Panc1 (cell line): ENCODE results near the gene SLC16A11. TPM values are rescaled to one million over a fixed set of nuclear protein-coding genes. Genes with fewer than 3 reads are reported as not detected.
A peak's percentile ranks its signal among the peaks of the same experiment; 100 is the strongest.

Experiments
- ATAC-seq: fragments of 200-7000 bp; cut with Tn5 transposase; 2 replicates; pipeline ENCODE4 v1.9.1; 2020; ENCODE audit warnings: mild to moderate bottlenecking, moderate library complexity
- BruUV-seq: library from RNA; stranded (reverse); fragments of 400-500 nt; replicated peaks from 2 replicates; lab custom pipeline; 2021; lab: Mats Ljungman, UMichigan
- CTCF ChIA-PET: fragments of 300-600 bp; sonication (Branson Sonifier 250); formaldehyde crosslinking; loops from one replicate; lab custom pipeline; 2022; ENCODE audit warnings: antibody characterized with exemption; lab: Charles Lee
- POLR2A ChIA-PET: fragments of 300-600 bp; sonication (Branson Sonifier 250); formaldehyde crosslinking; loops from one replicate; lab custom pipeline; 2022; ENCODE audit warnings: antibody characterized with exemption; lab: Charles Lee
- DNase-seq: peaks from one replicate; pipeline ENCODE4 v3.0.0-alpha.2; 2010; ENCODE audit warnings: low read depth, low spot score
- H3K27ac ChIP-seq: 2 replicates; pipeline ENCODE4 v1.5.1; 2011; ENCODE audit warnings: mild to moderate bottlenecking, low read length, inconsistent platforms
- H3K27me3 ChIP-seq: fragments of 200-500 bp; sonication (Bioruptor generic); 2 replicates; pipeline ENCODE4 v1.6.0; 2014; ENCODE audit warnings: low read length, inconsistent platforms; ENCODE audit not compliant: control insufficient read depth, insufficient read depth
- H3K36me3 ChIP-seq: fragments of 200-500 bp; sonication (Bioruptor generic); 2 replicates; pipeline ENCODE4 v1.5.1; 2014; ENCODE audit warnings: inconsistent platforms, mild to moderate bottlenecking, low read length, moderate library complexity; ENCODE audit not compliant: control insufficient read depth, insufficient read depth
- H3K4me1 ChIP-seq: 2 replicates; pipeline ENCODE4 v1.5.1; 2011; ENCODE audit warnings: inconsistent platforms, mild to moderate bottlenecking, low read length, moderate library complexity; ENCODE audit not compliant: control insufficient read depth, insufficient read depth
- H3K4me3 ChIP-seq, 2 experiments: 2 replicates each; pipeline ENCODE4 v1.5.1; 2011 to 2012; ENCODE audit warnings: low read depth in 2 of 2, low read length in 2 of 2, mild to moderate bottlenecking in 2 of 2, inconsistent platforms in 1 of 2, moderate library complexity in 1 of 2
- H3K9me3 ChIP-seq: fragments of 200-500 bp; sonication (Bioruptor generic); 2 replicates; pipeline ENCODE4 v1.5.1; 2014; ENCODE audit warnings: low read depth, mild to moderate bottlenecking, inconsistent platforms, low read length, moderate library complexity; ENCODE audit not compliant: control insufficient read depth, insufficient read depth
- POLR2AphosphoS5 ChIP-seq: IDR thresholded peaks from 2 replicates; pipeline ENCODE4 v1.6.1; 2012; ENCODE audit warnings: mild to moderate bottlenecking, low read depth, low read length, moderate library complexity
- SIN3A ChIP-seq: IDR thresholded peaks from 2 replicates; pipeline ENCODE4 v1.6.1; 2012; ENCODE audit warnings: low read depth, mild to moderate bottlenecking, low read length, moderate library complexity, borderline replicate concordance; ENCODE audit not compliant: insufficient read depth
- TCF7L2 ChIP-seq: IDR thresholded peaks from 2 replicates; pipeline ENCODE4 v1.6.1; 2011; ENCODE audit warnings: mild to moderate bottlenecking, low read depth, low read length, inconsistent platforms
- in situ Hi-C: cut with HindIII; loops from 2 replicates; pipeline ENCODE4 v1.10.0; 2016; ENCODE audit warnings: low sequenced_read_pairs, low pct_unique_long_range_greater_than_20kb
- intact Hi-C: fragments of 100-400 bp; cut with micrococcal nuclease; formaldehyde crosslinking; loops from one replicate; pipeline ENCODE4 v1.10.0; 2022; ENCODE audit not compliant: unreplicated experiment
- total RNA-seq: library from RNA; stranded (reverse); gene quantifications from one replicate; pipeline ENCODE4 v1.2.1, GENCODE V29; 2021; ENCODE audit not compliant: unreplicated experiment
- TF ChIP-seq, protein P1 (sequence below): fragments of 450-650 bp; IDR thresholded peaks from 2 replicates; pipeline ENCODE4 v1.5.1; 2017; ENCODE audit warnings: mild to moderate bottlenecking
- TF ChIP-seq, protein P2 (sequence below), 2 experiments: IDR thresholded peaks; 2 replicates each; pipeline ENCODE4 v1.6.1; 2011 to 2012; ENCODE audit warnings: low read depth in 2 of 2, control low read depth in 1 of 2, low read length in 1 of 2, mild to moderate bottlenecking in 1 of 2, moderate library complexity in 1 of 2; ENCODE audit not compliant: insufficient read depth in 1 of 2

SLC16A11 gene
- total RNA-seq, 1 experiment from 2014 or later: not detected

DNA sequence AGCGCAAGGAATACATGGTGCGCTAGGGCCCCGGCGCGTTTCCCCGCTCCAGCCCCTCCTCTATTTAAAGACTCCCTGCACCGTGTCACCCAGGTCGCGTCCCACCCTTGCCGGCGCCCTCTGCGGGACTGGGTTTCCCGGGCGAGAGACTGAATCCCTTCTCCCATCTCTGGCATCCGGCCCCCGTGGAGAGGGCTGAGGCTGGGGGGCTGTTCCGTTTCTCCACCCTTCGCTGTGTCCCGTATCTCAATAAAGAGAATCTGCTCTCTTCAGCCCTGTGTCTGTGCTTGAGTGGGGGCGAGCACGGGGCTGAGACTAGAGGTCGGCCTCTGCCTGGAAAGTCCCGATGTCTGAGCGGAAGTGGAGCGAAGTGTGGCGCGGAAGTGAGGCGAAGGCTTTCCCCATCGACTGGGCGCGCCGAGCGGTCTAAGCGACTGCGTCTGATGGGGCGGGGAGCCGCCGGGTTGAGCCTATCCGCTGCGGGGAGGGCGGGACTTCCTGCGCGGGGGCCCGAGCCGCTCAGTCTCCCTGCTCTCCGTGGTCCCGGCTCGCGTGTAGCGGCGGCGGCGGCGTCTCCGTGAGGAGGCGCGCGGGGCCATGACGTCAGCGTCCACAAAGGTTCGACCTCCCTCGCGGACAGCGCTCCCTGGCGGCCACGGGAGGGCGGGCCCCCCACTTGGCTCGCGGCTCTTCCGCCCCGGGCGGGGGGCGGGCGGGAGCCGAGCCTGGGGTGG lies 29.5 kb downstream of the SLC16A11 start:
- DNase-seq (no peak), ATAC-seq (peak; percentile 93)
- TF ChIP-seq, protein P1, sequence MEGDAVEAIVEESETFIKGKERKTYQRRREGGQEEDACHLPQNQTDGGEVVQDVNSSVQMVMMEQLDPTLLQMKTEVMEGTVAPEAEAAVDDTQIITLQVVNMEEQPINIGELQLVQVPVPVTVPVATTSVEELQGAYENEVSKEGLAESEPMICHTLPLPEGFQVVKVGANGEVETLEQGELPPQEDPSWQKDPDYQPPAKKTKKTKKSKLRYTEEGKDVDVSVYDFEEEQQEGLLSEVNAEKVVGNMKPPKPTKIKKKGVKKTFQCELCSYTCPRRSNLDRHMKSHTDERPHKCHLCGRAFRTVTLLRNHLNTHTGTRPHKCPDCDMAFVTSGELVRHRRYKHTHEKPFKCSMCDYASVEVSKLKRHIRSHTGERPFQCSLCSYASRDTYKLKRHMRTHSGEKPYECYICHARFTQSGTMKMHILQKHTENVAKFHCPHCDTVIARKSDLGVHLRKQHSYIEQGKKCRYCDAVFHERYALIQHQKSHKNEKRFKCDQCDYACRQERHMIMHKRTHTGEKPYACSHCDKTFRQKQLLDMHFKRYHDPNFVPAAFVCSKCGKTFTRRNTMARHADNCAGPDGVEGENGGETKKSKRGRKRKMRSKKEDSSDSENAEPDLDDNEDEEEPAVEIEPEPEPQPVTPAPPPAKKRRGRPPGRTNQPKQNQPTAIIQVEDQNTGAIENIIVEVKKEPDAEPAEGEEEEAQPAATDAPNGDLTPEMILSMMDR: peak; percentile 86
- 0 out of 2 replicates have a peak, but pooled peaks have one; percentile 1 for TF ChIP-seq SIN3A
- peak; percentile 90 for TF ChIP-seq POLR2AphosphoS5
- TF ChIP-seq, protein P2, sequence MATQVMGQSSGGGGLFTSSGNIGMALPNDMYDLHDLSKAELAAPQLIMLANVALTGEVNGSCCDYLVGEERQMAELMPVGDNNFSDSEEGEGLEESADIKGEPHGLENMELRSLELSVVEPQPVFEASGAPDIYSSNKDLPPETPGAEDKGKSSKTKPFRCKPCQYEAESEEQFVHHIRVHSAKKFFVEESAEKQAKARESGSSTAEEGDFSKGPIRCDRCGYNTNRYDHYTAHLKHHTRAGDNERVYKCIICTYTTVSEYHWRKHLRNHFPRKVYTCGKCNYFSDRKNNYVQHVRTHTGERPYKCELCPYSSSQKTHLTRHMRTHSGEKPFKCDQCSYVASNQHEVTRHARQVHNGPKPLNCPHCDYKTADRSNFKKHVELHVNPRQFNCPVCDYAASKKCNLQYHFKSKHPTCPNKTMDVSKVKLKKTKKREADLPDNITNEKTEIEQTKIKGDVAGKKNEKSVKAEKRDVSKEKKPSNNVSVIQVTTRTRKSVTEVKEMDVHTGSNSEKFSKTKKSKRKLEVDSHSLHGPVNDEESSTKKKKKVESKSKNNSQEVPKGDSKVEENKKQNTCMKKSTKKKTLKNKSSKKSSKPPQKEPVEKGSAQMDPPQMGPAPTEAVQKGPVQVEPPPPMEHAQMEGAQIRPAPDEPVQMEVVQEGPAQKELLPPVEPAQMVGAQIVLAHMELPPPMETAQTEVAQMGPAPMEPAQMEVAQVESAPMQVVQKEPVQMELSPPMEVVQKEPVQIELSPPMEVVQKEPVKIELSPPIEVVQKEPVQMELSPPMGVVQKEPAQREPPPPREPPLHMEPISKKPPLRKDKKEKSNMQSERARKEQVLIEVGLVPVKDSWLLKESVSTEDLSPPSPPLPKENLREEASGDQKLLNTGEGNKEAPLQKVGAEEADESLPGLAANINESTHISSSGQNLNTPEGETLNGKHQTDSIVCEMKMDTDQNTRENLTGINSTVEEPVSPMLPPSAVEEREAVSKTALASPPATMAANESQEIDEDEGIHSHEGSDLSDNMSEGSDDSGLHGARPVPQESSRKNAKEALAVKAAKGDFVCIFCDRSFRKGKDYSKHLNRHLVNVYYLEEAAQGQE (IDR thresholded peaks at IDR 0.05; ENCODE audit: insufficient read depth in 1 of 2, low read depth in 2 of 2, low read length in 1 of 2): peak in 1 of 2 experiments; percentile 30; a peak in 1 of 4 replicates
- TF ChIP-seq TCF7L2: no peak
- Histone ChIP-seq H3K36me3 (peaks cover 18% of the 10 kb centered on the region; the same call in 1 of the 2 replicates), H3K27ac (peak overlapping the region; percentile 95), H3K27me3 (no peaks in the 10 kb centered on the region), H3K9me3 (no peaks in the 10 kb centered on the region), H3K4me1 (peaks cover 21% of the 10 kb centered on the region), H3K4me3 (peak overlapping the region; percentile 98 to 99)
- ChIA-PET POLR2A (no interaction called here), CTCF (interaction anchor here (1.5 kb wide), 1 partner anchor 100 kb away, joined by 3 read pairs; no protein-coding TSS in a partner anchor)
- in situ Hi-C loops: no loop called here
- intact Hi-C loops: no loop called here
- BruUV-seq: no TSS peak

DNA sequence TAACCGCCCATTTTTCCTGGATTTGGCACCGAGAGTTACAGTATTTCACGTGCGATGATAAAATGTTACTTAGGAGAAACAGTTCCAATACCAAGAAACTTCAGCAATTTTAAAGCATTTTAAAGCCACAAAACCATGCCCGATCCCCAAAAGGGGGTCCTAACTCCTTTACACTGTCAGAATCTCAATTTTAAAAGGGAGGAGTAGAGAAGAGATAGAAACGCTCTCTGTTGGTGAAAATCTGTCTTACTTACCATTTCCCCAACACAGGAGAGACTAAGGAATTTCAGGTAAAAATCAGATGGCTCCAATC lies 32.0 kb downstream of the SLC16A11 start:
- Histone ChIP-seq H3K9me3 (no peaks in the 10 kb centered on the region), H3K27ac (peak overlapping the region; percentile 95), H3K27me3 (no peaks in the 10 kb centered on the region), H3K4me1 (peaks cover 14% of the 10 kb centered on the region), H3K36me3 (peaks cover 18% of the 10 kb centered on the region; the same call in 1 of the 2 replicates), H3K4me3 (peak overlapping the region; percentile 98 to 99)
- ATAC-seq (no peak), DNase-seq (no peak)
- no peak for TF ChIP-seq SIN3A
- TF ChIP-seq, protein P2 (IDR thresholded peaks at IDR 0.05; ENCODE audit: insufficient read depth in 1 of 2, low read depth in 2 of 2, low read length in 1 of 2): no peak
- TF ChIP-seq, protein P1: no peak
- no peak for TF ChIP-seq POLR2AphosphoS5
- TF ChIP-seq TCF7L2: no peak
- TSS peak; percentile 93 for BruUV-seq
- in situ Hi-C loops: no loop called here
- intact Hi-C loops: no loop called here
- POLR2A ChIA-PET: no interaction called here
- CTCF ChIA-PET: no interaction called here
